Mesenchymal stem cell (in vitro differentiated cells and primary cell): ENCODE measurements around the gene IGBP1. TPM values are rescaled to one million over a fixed set of nuclear protein-coding genes. Genes with fewer than 3 reads are reported as not detected.

Source experiments
- DNase-seq: peaks from one replicate; pipeline ENCODE4 v3.0.0-alpha.2; 2013
- H2AFZ ChIP-seq: one replicate; pipeline ENCODE4 v1.6.1; 2013; ENCODE audit warnings: low read depth, mild to moderate bottlenecking, control low read depth, inconsistent platforms, low read length, moderate library complexity
- H2AK5ac ChIP-seq: 2 replicates; pipeline ENCODE4 v1.6.1; 2013; ENCODE audit warnings: low read length, moderate library complexity, mild to moderate bottlenecking, inconsistent platforms; ENCODE audit not compliant: severe bottlenecking
- H2BK120ac ChIP-seq: one replicate; pipeline ENCODE4 v1.6.1; 2013; ENCODE audit warnings: low read depth, mild to moderate bottlenecking, inconsistent platforms, low read length, moderate library complexity
- H2BK12ac ChIP-seq, 2 experiments: one replicate each; pipeline ENCODE4 v1.6.1; 2013; ENCODE audit warnings: inconsistent platforms in 2 of 2, low read length in 2 of 2, mild to moderate bottlenecking in 2 of 2, moderate library complexity in 2 of 2, control low read depth in 1 of 2
- H2BK15ac ChIP-seq: one replicate; pipeline ENCODE4 v1.6.1; 2013; ENCODE audit warnings: mild to moderate bottlenecking, low read depth, inconsistent platforms; ENCODE audit not compliant: poor library complexity, severe bottlenecking
- H2BK5ac ChIP-seq: 2 replicates; pipeline ENCODE4 v1.6.1; 2013; ENCODE audit warnings: low read depth, mild to moderate bottlenecking, low read length, control low read depth, inconsistent platforms; ENCODE audit not compliant: poor library complexity, severe bottlenecking
- H3K14ac ChIP-seq, 2 experiments: one replicate each; pipeline ENCODE4 v1.6.1; 2013; ENCODE audit warnings: inconsistent platforms in 2 of 2, low read length in 2 of 2, control low read depth in 1 of 2, mild to moderate bottlenecking in 1 of 2, moderate library complexity in 1 of 2
- H3K18ac ChIP-seq, 2 experiments: one replicate each; pipeline ENCODE4 v1.6.1; 2013; ENCODE audit warnings: inconsistent platforms in 2 of 2, low read length in 2 of 2, control low read depth in 1 of 2, low read depth in 1 of 2, mild to moderate bottlenecking in 1 of 2
- H3K23ac ChIP-seq, 2 experiments: one replicate each; pipeline ENCODE4 v1.6.1; 2013; ENCODE audit warnings: inconsistent platforms in 2 of 2, low read length in 2 of 2, mild to moderate bottlenecking in 2 of 2, moderate library complexity in 2 of 2, control low read depth in 1 of 2
- H3K27ac ChIP-seq: 2 replicates; pipeline ENCODE4 v1.5.1; 2013; ENCODE audit warnings: mild to moderate bottlenecking, moderate library complexity, low read length, control low read depth, inconsistent platforms; ENCODE audit not compliant: poor library complexity, severe bottlenecking
- H3K27me3 ChIP-seq, 2 experiments: 2 replicates each; pipeline versions ENCODE4 v1.6.1 to v1.7.0; 2013; ENCODE audit warnings: low read length in 2 of 2, mild to moderate bottlenecking in 2 of 2, moderate library complexity in 2 of 2, control low read depth in 1 of 2, inconsistent platforms in 1 of 2; ENCODE audit not compliant: control insufficient read depth in 1 of 2, insufficient read depth in 1 of 2
- H3K36me3 ChIP-seq, 2 experiments: 2 replicates each; pipeline versions ENCODE4 v1.6.1 to v1.7.0; 2013; ENCODE audit warnings: low read length in 2 of 2, control low read depth in 1 of 2, inconsistent platforms in 1 of 2, low read depth in 1 of 2, mild to moderate bottlenecking in 1 of 2; ENCODE audit not compliant: insufficient read depth in 2 of 2, control insufficient read depth in 1 of 2
- H3K4ac ChIP-seq, 2 experiments: one replicate each; pipeline ENCODE4 v1.6.1; 2013; ENCODE audit warnings: inconsistent platforms in 2 of 2, low read length in 2 of 2, mild to moderate bottlenecking in 2 of 2, moderate library complexity in 2 of 2, control low read depth in 1 of 2, low read depth in 1 of 2
- H3K4me1 ChIP-seq: 2 replicates; pipeline ENCODE4 v1.6.1; 2013; ENCODE audit warnings: low read depth, low read length, control low read depth; ENCODE audit not compliant: control insufficient read depth, insufficient read depth
- H3K4me2 ChIP-seq: 2 replicates; pipeline ENCODE4 v1.6.1; 2013; ENCODE audit warnings: low read length, mild to moderate bottlenecking, inconsistent platforms; ENCODE audit not compliant: poor library complexity, severe bottlenecking
- H3K4me3 ChIP-seq, 2 experiments: 2 replicates each; pipeline versions ENCODE4 v1.5.1 to v1.7.0; 2013; ENCODE audit warnings: low read length in 2 of 2, mild to moderate bottlenecking in 2 of 2, control low read depth in 1 of 2, low read depth in 1 of 2; ENCODE audit not compliant: insufficient read depth in 1 of 2
- H3K79me1 ChIP-seq: replicated peaks from 2 replicates; pipeline ENCODE4 v1.6.1; 2013; ENCODE audit warnings: mild to moderate bottlenecking, control low read depth, low read length, inconsistent platforms; ENCODE audit not compliant: poor library complexity, severe bottlenecking
- H3K9ac ChIP-seq: 2 replicates; pipeline ENCODE4 v1.7.0; 2013; ENCODE audit warnings: mild to moderate bottlenecking, low read length, moderate library complexity
- H3K9me3 ChIP-seq: 2 replicates; pipeline ENCODE4 v1.7.0; 2013; ENCODE audit warnings: mild to moderate bottlenecking, low read length; ENCODE audit not compliant: control insufficient read depth
- H4K8ac ChIP-seq: one replicate; pipeline ENCODE4 v1.6.1; 2013; ENCODE audit warnings: inconsistent platforms, mild to moderate bottlenecking, low read length, moderate library complexity
- H4K91ac ChIP-seq: one replicate; pipeline ENCODE4 v1.6.1; 2013; ENCODE audit warnings: mild to moderate bottlenecking, low read length, inconsistent platforms
- WGBS: methylation state at CpG from one replicate; pipeline ENCODE4 v1.1.7; 2013; ENCODE audit warnings: mixed read lengths; 5-methylcytosine and 5-hydroxymethylcytosine counted together
- polyA plus RNA-seq, 2 experiments: library from polyadenylated mRNA; stranded (reverse); fragments of 200-250 nt; gene quantifications; one replicate each; pipeline ENCODE4 v1.2.3, GENCODE V29; 2013

The IGBP1 gene
- polyA plus RNA-seq (2013, experiment 1 of 2) = 56.2 TPM
- 58.2 TPM for polyA plus RNA-seq (2013, experiment 2 of 2)

DNA sequence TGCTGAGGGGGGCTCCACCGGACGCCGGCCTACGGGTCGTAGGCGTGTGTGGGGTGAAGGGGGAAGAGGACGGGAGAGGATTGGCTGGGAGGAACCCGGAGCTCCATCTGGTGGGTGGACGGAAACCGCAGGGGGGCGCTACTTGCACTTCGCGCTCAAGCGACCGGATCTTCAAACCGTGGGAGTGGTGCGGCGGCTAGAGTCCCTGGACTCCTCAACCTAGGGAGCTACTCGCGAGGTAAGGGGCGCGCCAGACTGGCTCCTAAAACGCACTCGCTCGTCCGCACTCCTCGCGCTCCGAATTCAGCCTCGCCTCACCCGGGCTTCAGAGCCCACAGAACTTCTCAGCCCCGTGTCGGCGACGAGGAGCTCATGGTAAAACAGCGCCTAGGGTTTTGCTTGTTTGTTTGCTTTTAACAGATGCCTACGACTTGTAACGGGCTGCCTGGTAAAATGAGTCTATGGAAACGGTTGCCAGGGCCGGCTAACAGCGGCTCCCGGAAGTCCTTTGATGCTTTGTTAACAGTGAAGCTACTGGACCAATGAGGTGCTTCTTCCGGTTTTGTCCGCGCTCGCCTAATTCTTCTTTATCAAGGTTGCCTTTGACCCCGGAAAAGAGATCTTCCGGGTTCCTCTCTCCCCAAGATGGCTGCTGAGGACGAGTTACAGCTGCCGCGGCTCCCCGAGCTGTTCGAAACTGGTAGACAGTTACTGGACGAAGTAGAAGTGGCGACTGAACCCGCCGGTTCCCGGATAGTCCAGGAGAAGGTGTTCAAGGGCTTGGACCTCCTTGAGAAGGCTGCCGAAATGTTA lies at the start of gene IGBP1:
Gene IGBP1 (plus strand): TSS at position 145 of the 813 bp plus-strand sequence. CDS start 501 bp downstream, at position 646.
- H4K8ac ChIP-seq = peak within 1 kb of the TSS; percentile 94
- peak within 1 kb of the TSS; percentile 68 for H4K91ac ChIP-seq
- no peak within 1 kb of the TSS for H2AK5ac ChIP-seq
- H2BK5ac ChIP-seq = peak within 1 kb of the TSS; percentile 51
- H3K14ac ChIP-seq = no peak within 1 kb of the TSS
- H3K4me3 ChIP-seq = peak within 1 kb of the TSS; percentile 73 to 84
- H3K23ac ChIP-seq = no peak within 1 kb of the TSS
- no peak within 1 kb of the TSS for H2BK120ac ChIP-seq
- no peaks in the 10 kb centered on the region for H3K79me1 ChIP-seq
- H2BK15ac ChIP-seq = peak within 1 kb of the TSS; percentile 52
- H3K4ac ChIP-seq = no peak within 1 kb of the TSS
- H3K27ac ChIP-seq = peak within 1 kb of the TSS; percentile 91
- H3K4me2 ChIP-seq = peak within 1 kb of the TSS; percentile 87
- H3K27me3 ChIP-seq = peaks cover 0 to 5% of the 10 kb centered on the region in 2 experiments
- peak within 1 kb of the TSS; percentile 81 for H2AFZ ChIP-seq
- under 1% methylated on average over 52 of the region's 59 CpGs for WGBS
- H3K36me3 ChIP-seq = peaks cover 0 to 18% of the 10 kb centered on the region in 2 experiments
- peak within 1 kb of the TSS; percentile 96 for H3K9ac ChIP-seq
- no peak within 1 kb of the TSS for H2BK12ac ChIP-seq
- peak; percentile 93 for DNase-seq
- peaks cover 2% of the 10 kb centered on the region for H3K4me1 ChIP-seq
- H3K9me3 ChIP-seq = no peaks in the 10 kb centered on the region
- H3K18ac ChIP-seq = peak within 1 kb of the TSS; percentile 37 to 43

DNA sequence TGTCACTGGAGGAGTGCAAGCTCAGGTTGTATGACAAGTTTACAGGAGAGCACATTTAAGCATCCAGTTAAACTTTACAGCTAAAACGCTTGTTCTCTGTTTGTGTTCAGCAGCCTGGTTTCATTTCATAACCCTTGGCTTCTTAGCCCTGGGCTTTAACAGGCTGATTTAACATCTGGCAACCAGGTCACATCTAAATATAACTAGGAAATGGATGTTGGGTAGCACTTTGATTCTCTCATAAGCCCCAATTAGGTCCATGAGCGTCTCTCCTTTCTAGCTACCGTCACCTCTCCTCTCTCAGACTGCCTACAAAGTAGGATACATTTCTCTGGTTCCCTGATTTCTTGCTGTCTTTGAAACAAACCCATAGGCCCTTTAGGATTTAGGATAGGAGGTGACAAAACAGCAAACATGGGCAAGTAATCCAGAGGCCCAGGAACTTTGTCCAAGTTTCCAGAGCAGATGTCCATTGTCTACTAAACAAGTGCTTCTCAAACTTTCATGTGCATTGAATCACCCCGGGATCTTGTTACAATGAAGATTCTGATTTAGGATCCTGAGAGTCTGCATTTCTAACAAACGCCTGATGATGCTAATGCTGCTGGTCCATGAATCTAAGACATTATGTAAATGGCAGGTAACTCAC lies 48.5 kb upstream of the IGBP1 start:
- H3K27ac ChIP-seq = no peak overlapping the region
- 78% methylated on average over 3 of the region's 5 CpGs for WGBS
- H3K9ac ChIP-seq = no peak overlapping the region
- H2BK120ac ChIP-seq = no peak overlapping the region
- no peak overlapping the region for H3K18ac ChIP-seq
- H2BK15ac ChIP-seq = no peak overlapping the region
- no peak overlapping the region for H2BK12ac ChIP-seq
- no peaks in the 10 kb centered on the region for H3K79me1 ChIP-seq
- no peak overlapping the region for H3K4ac ChIP-seq
- no peak overlapping the region for H4K91ac ChIP-seq
- no peak overlapping the region for H3K14ac ChIP-seq
- H3K36me3 ChIP-seq = no peaks in the 10 kb centered on the region
- no peak overlapping the region for H3K23ac ChIP-seq
- H2AK5ac ChIP-seq = no peak overlapping the region
- DNase-seq = no peak
- H2AFZ ChIP-seq = no peak overlapping the region
- peaks cover 0 to 33% of the 10 kb centered on the region in 2 experiments for H3K27me3 ChIP-seq
- H4K8ac ChIP-seq = no peak overlapping the region
- H3K9me3 ChIP-seq = no peaks in the 10 kb centered on the region
- H3K4me3 ChIP-seq = no peak overlapping the region
- H3K4me1 ChIP-seq = no peaks in the 10 kb centered on the region
- no peak overlapping the region for H2BK5ac ChIP-seq
- no peak overlapping the region for H3K4me2 ChIP-seq

DNA sequence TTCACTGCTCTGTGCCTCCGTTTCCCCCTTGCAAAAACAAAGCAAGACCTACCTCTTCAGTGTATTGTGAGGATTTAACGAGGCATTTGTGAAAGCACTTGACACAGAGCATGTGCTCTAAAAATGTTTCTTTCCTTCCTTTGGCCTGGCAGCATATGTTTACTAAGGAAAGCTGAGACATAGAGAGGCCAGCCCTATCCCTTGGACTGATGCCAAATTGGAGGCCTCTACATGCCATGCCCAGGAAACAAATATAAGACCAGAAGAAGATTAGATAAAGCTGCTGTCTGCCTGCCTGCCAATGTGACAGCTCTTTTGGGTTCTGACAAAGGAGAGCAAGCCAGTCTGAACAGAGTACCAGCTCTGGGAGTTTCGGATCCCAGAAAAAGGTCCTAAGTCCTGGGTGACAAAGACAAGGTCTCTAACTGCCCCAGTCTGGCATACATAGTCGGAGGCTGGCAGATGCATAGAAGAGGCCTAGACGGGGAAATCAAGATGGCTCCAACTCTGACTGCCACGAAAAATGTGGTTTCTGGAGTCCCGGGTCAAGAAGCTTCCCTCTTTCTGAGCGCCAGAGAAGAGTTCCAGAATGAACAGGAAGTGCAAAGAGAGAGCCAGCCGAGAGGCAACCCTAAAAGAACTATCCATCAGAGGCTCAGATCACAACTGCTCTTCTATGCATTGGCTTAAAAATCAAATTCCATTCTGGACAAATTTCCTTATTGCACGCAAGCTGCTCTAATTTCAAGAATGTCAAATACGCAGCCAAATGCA lies 45.2 kb upstream of the IGBP1 start:
- no peaks in the 10 kb centered on the region for H3K79me1 ChIP-seq
- WGBS = 83% methylated on average over 9 of the region's 11 CpGs

More for the DNA sequence above, 45.2 kb upstream of the IGBP1 start:
- H3K27ac ChIP-seq = no peak overlapping the region
- no peak overlapping the region for H3K4me2 ChIP-seq
- no peaks in the 10 kb centered on the region for H3K9me3 ChIP-seq
- H2BK120ac ChIP-seq = no peak overlapping the region
- no peak overlapping the region for H4K8ac ChIP-seq
- H2BK15ac ChIP-seq = no peak overlapping the region
- no peak overlapping the region for H3K23ac ChIP-seq
- no peak overlapping the region for H3K14ac ChIP-seq
- H2AFZ ChIP-seq = no peak overlapping the region
- no peaks in the 10 kb centered on the region for H3K36me3 ChIP-seq
- H3K18ac ChIP-seq = no peak overlapping the region
- no peak overlapping the region for H2AK5ac ChIP-seq
- DNase-seq = peak; percentile 17
- H3K27me3 ChIP-seq = peaks cover 0 to 18% of the 10 kb centered on the region in 2 experiments
- no peak overlapping the region for H3K9ac ChIP-seq
- no peak overlapping the region for H3K4ac ChIP-seq
- H4K91ac ChIP-seq = no peak overlapping the region
- H3K4me1 ChIP-seq = no peaks in the 10 kb centered on the region
- no peak overlapping the region for H2BK5ac ChIP-seq
- no peak overlapping the region for H2BK12ac ChIP-seq
- H3K4me3 ChIP-seq = no peak overlapping the region
